Uterus (tissue), 2 donors: Measurements from ENCODE around the gene HPDL.

Experiments
- CTCF ChIP-seq, 4 experiments: fragments of 200-600 bp in 2 of 4; fragments of 450-650 bp in 2 of 4; sonication (generic) in 2 of 4; IDR thresholded peaks; one replicate each; pipeline ENCODE4 v1.5.1; 2016 to 2019; ENCODE audit warnings: antibody characterized with exemption in 4 of 4, mild to moderate bottlenecking in 2 of 4, moderate library complexity in 1 of 4
- POLR2A ChIP-seq, 2 donors: fragments of 450-650 bp; IDR thresholded peaks; one replicate each; pipeline ENCODE4 v1.6.1; 2016; ENCODE audit warnings: antibody characterized with exemption in 2 of 2, mild to moderate bottlenecking in 1 of 2, moderate library complexity in 1 of 2

DNA sequence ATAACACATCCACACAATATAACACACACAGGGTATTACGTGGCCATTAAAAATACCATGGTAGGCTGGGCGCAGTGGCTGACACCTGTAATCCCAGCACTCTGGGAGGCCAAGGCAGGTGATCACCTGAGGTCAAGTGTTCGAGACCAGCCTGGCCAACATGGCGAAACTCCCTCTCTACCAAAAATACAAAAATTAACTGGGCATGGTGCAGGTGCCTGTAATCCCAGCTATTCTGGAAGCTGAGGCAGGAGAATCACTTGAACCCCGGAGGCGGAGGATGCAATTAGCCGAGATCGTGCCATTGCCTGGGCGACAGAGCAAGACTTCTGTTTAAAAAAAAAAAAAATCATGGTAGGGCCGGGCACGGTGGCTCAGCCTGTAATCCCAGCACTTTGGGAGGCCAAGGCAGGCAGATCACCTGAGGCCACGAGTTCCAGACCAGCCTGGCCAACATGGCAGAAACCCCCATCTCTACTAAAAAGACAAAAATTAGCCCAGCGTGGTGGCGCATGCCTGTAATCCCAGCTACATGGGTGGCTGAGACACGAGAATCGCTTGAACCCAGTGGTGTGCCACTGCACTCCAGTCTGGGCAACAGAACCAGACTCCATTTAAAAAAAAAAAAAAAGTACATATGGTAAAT lies 24.1 kb upstream of the HPDL start:
- TF ChIP-seq CTCF (IDR thresholded peaks at IDR 0.05) (no peak), POLR2A (IDR thresholded peaks at IDR 0.05) (no peak)
